Adrenal gland (tissue), 19 donors: ENCODE data around the gene PHKA2. TPM values are rescaled to one million over a fixed set of nuclear protein-coding genes. Genes with fewer than 3 reads are reported as not detected.

Experiments
- DNase-seq, 7 donors: peaks; one replicate each; pipeline ENCODE4 v3.0.0-alpha.2; 2019 to 2020
- H3K27ac ChIP-seq, 5 donors: fragments of 200-600 bp; sonication (generic) in 4 of 5; 1 replicate in 3 of 5; 2 replicates in 2 of 5; pipeline versions ENCODE4 v1.5.1 to v1.8.0; 2016 to 2020; ENCODE audit warnings: mild to moderate bottlenecking in 1 of 5
- H3K27me3 ChIP-seq: fragments of 200-600 bp; 2 replicates; pipeline ENCODE4 v1.8.0; 2021
- H3K36me3 ChIP-seq, 2 donors: fragments of 200-600 bp; replicated peaks in 1 of 2; 1 replicate in 1 of 2; 2 replicates in 1 of 2; pipeline versions ENCODE4 v1.5.1 to v1.8.0; 2018 to 2022
- H3K4me1 ChIP-seq, 2 donors: fragments of 200-600 bp; replicated peaks in 1 of 2; 1 replicate in 1 of 2; 2 replicates in 1 of 2; pipeline versions ENCODE4 v1.5.1 to v1.8.0; 2018 to 2021
- H3K4me3 ChIP-seq, 4 donors: fragments of 200-600 bp; sonication (generic) in 3 of 4; one replicate each; pipeline ENCODE4 v1.5.1; 2016 to 2018
- H3K9me3 ChIP-seq, 3 donors: fragments of 200-600 bp; sonication (generic) in 1 of 3; replicated peaks in 1 of 3; 1 replicate in 2 of 3; 2 replicates in 1 of 3; pipeline versions ENCODE4 v1.5.1 to v1.8.0; 2016 to 2021
- CTCF ChIP-seq, 6 experiments: fragments of 450-650 bp in 4 of 6; fragments of 200-600 bp in 2 of 6; sonication (generic) in 1 of 6; IDR thresholded peaks; 1 replicate in 5 of 6; 2 replicates in 1 of 6; pipeline versions ENCODE4 v1.5.1 to v1.8.0; 2016 to 2021; ENCODE audit warnings: antibody characterized with exemption in 6 of 6, mild to moderate bottlenecking in 2 of 6, moderate library complexity in 1 of 6
- POLR2A ChIP-seq, 2 donors: fragments of 450-650 bp; IDR thresholded peaks; one replicate each; pipeline ENCODE4 v1.6.1; 2017; ENCODE audit warnings: antibody characterized with exemption in 2 of 2, mild to moderate bottlenecking in 2 of 2, moderate library complexity in 1 of 2
- WGBS, 4 donors: extraction: QIAGEN DNeasy Blood & Tissue Kit in 2 of 4; methylation state at CpG; one replicate each; pipeline versions ENCODE4 v1.1.5 to v1.1.7; 2013 to 2017; 5-methylcytosine and 5-hydroxymethylcytosine counted together
- intact Hi-C, 2 donors: fragments of 100-400 bp; cut with DNase I; formaldehyde crosslinking; loops; one replicate each; pipeline versions ENCODE4 v1.14.1 to v1.15.0; 2022 to 2023
- long read RNA-seq, 10 donors: library from polyadenylated mRNA in 3 of 10; unstranded in 2 of 10; stranded (forward) in 1 of 10; transcript quantifications; one replicate each; pipeline ENCODE4 v2.0.0 and lab custom pipeline, GENCODE V29; 2021 to 2026
- polyA plus RNA-seq, 3 donors: library from polyadenylated mRNA; stranded (reverse); fragments of 200-250 nt in 2 of 3; fragments of 350-450 nt in 1 of 3; fragmentation: Illumina TruSeq in 1 of 3; extraction: RNeasy Lipid Tissue Mini Kit (QIAGEN cat#74804) in 1 of 3; gene quantifications; one replicate each; pipeline ENCODE4 v1.2.3, GENCODE V29; 2013 to 2014
- total RNA-seq, 9 donors: library from RNA; depleted of rRNA in 4 of 9; stranded (reverse); fragments of >200 nt in 4 of 9; fragments of 120-200 nt in 1 of 9; fragmentation: NEBNext Ultra II Directional in 1 of 9; extraction: Animal tissue kit (Norgen Biotek cat#: 25700) in 1 of 9; gene quantifications; one replicate each; pipeline versions ENCODE4 v1.1.0 to v1.2.4, GENCODE V29; 2013 to 2023
- donor health status: healthy with polysubstance abuse.
- donor health status: Bipolar disorder and iron deficiency.
- donor health status: DM: yes; HTN: yes; CAD: no.
- donor health status: DM: no; HTN: no; CAD: no.
- donor health status: DM: no; HTN: no; CAD: no.
- donor health status: DM: yes; HTN: yes; CAD: no.

PHKA2 gene
- total RNA-seq, result 10 to 100 TPM; 15.3 to 51.8 (median 27.2) TPM
- 10 to 100 TPM; 11.7 to 63.8 (median 52.8) TPM for polyA plus RNA-seq
- long read RNA-seq, donor 1, partial matches to known transcripts, result 6 of 7 reads
- long read RNA-seq, donor 1, other reads (novel, unspliced or antisense), result 0 of 7 reads
- long read RNA-seq, donor 2, partial matches to known transcripts, result 0 of 2 reads
- long read RNA-seq, donor 2, other reads (novel, unspliced or antisense), result 0 of 2 reads
- long read RNA-seq, donor 3, full-length matches to known transcripts, result 4 of 4 reads
- long read RNA-seq, donor 3, partial matches to known transcripts, result 0 of 4 reads
- long read RNA-seq, donor 3, other reads (novel, unspliced or antisense), result 0 of 4 reads
- long read RNA-seq, donor 4, partial matches to known transcripts, result 3 of 8 reads
- long read RNA-seq, donor 4, other reads (novel, unspliced or antisense), result 2 of 8 reads
- long read RNA-seq, donor 5, full-length matches to known transcripts, result 17 of 38 reads
- long read RNA-seq, donor 5, partial matches to known transcripts, result 8 of 38 reads
- long read RNA-seq, donor 5, other reads (novel, unspliced or antisense), result 13 of 38 reads
- long read RNA-seq, donor 6, partial matches to known transcripts, result 1 of 2 reads
- long read RNA-seq, donor 6, other reads (novel, unspliced or antisense), result 0 of 2 reads
- long read RNA-seq, donor 7, partial matches to known transcripts, result 8 of 8 reads
- long read RNA-seq, donor 7, other reads (novel, unspliced or antisense), result 0 of 8 reads
- long read RNA-seq, donor 8, full-length matches to known transcripts, result 6 of 36 reads
- long read RNA-seq, donor 8, partial matches to known transcripts, result 30 of 36 reads
- long read RNA-seq, donor 8, other reads (novel, unspliced or antisense), result 0 of 36 reads
- long read RNA-seq, donor 9, full-length matches to known transcripts, result 4 of 4 reads
- long read RNA-seq, donor 9, partial matches to known transcripts, result 0 of 4 reads
- long read RNA-seq, donor 9, other reads (novel, unspliced or antisense), result 0 of 4 reads
- long read RNA-seq, donor 10, partial matches to known transcripts, result 11 of 12 reads
- long read RNA-seq, donor 10, other reads (novel, unspliced or antisense), result 0 of 12 reads

- H3K4me3 ChIP-seq, result peak within 1 kb of the TSS in 3 of 4 donors; percentile 33 to 69 (median 61)
- peak within 1 kb of the TSS; percentile 41 to 90 (median 85) for H3K27ac ChIP-seq
- peaks cover 4 to 8% of the 10 kb centered on the region in 2 donors for H3K4me1 ChIP-seq
- intact Hi-C loops, result loop anchor here in 1 of 2 donors (10.0 kb wide), 1 partner anchor 49 kb away; no protein-coding TSS in a partner anchor
- no peaks in the 10 kb centered on the region for H3K9me3 ChIP-seq
- no peaks in the 10 kb centered on the region for H3K36me3 ChIP-seq
- TF ChIP-seq POLR2A (IDR thresholded peaks at IDR 0.05), result no peak
- TF ChIP-seq CTCF (IDR thresholded peaks at IDR 0.05), result no peak
- whole genome bisulfite sequencing, 4 donors, result 0 to 22% (median 9%) methylated on average over 1 to 64 of the region's 64 CpGs
- DNase-seq, result peak; percentile 42 to 65 (median 54)
- no peaks in the 10 kb centered on the region for H3K27me3 ChIP-seq
Measured at GRCh38 chrX:18983666-18984380, at the start of gene PHKA2. Gene PHKA2, minus strand, starts transcription at chrX:18984114. Its CDS starts 182 bp downstream, at chrX:18983932.

- H3K36me3 ChIP-seq, result no peaks in the 10 kb centered on the region
- no peaks in the 10 kb centered on the region for H3K27me3 ChIP-seq
- H3K4me1 ChIP-seq, result no peaks in the 10 kb centered on the region
- no peak overlapping the region for H3K4me3 ChIP-seq
- TF ChIP-seq POLR2A (IDR thresholded peaks at IDR 0.05) (no peak), CTCF (IDR thresholded peaks at IDR 0.05) (no peak)
- WGBS, 4 donors, result 74 to 96% (median 85%) methylated on average over 3 of the region's 3 CpGs
- intact Hi-C loops, result no loop called here
- no peak for DNase-seq
- no peaks in the 10 kb centered on the region for H3K9me3 ChIP-seq
- no peak overlapping the region for H3K27ac ChIP-seq
Measured at GRCh38 chrX:19030805-19031204, 46.9 kb upstream of the PHKA2 start.

- intact Hi-C loops, result no loop called here
Measured at GRCh38 chrX:19028560-19028959, 44.6 kb upstream of the PHKA2 start.

More at GRCh38 chrX:19028560-19028959, 44.6 kb upstream of the PHKA2 start:
- no peaks in the 10 kb centered on the region for H3K4me1 ChIP-seq
- DNase-seq, result no peak
- H3K9me3 ChIP-seq, result no peaks in the 10 kb centered on the region
- TF ChIP-seq CTCF (IDR thresholded peaks at IDR 0.05), result no peak
- TF ChIP-seq POLR2A (IDR thresholded peaks at IDR 0.05), result no peak
- H3K4me3 ChIP-seq, result no peak overlapping the region
- no peaks in the 10 kb centered on the region for H3K27me3 ChIP-seq
- no peaks in the 10 kb centered on the region for H3K36me3 ChIP-seq
- no peak overlapping the region for H3K27ac ChIP-seq
- 76 to 90% (median 84%) methylated on average over 6 of the region's 6 CpGs for WGBS, 4 donors
